Nephron progenitor cell (in vitro differentiated cells): ENCODE results near the gene MACROH2A2.
"Not testable (repeated sequence)": the region's sequence is repeated elsewhere in the genome, so short reads cannot be mapped to it uniquely, and the experiment has no call there.

ENCODE experiments used
- DNase-seq: peaks from one replicate; pipeline ENCODE4 v3.0.0; 2021
- H3K27ac Mint-ChIP-seq: 2 replicates; pipeline ENCODE4 v1.8.0; 2021; ENCODE audit warnings: mild to moderate bottlenecking, moderate library complexity, mixed read lengths
- H3K27me3 Mint-ChIP-seq: 2 replicates; pipeline ENCODE4 v1.8.0; 2021; ENCODE audit warnings: mild to moderate bottlenecking, low read depth, mixed read lengths; ENCODE audit not compliant: poor library complexity
- H3K36me3 Mint-ChIP-seq: 2 replicates; pipeline ENCODE4 v1.8.0; 2021; ENCODE audit warnings: low read depth, mixed read lengths
- H3K4me1 Mint-ChIP-seq: 2 replicates; pipeline ENCODE4 v1.8.0; 2021; ENCODE audit warnings: mixed read lengths
- H3K4me3 Mint-ChIP-seq: 2 replicates; pipeline ENCODE4 v1.8.0; 2021; ENCODE audit warnings: mild to moderate bottlenecking, moderate library complexity, mixed read lengths
- H3K9me3 Mint-ChIP-seq: 2 replicates; pipeline ENCODE4 v1.8.0; 2021; ENCODE audit warnings: mild to moderate bottlenecking, moderate library complexity, mixed read lengths
- TF ChIP-seq, protein P1 (sequence below): fragments of 200-600 bp; sonication (generic); IDR thresholded peaks from 2 replicates; pipeline ENCODE4 v1.5.0; 2021; ENCODE audit warnings: antibody characterized with exemption

The MACROH2A2 gene

DNA sequence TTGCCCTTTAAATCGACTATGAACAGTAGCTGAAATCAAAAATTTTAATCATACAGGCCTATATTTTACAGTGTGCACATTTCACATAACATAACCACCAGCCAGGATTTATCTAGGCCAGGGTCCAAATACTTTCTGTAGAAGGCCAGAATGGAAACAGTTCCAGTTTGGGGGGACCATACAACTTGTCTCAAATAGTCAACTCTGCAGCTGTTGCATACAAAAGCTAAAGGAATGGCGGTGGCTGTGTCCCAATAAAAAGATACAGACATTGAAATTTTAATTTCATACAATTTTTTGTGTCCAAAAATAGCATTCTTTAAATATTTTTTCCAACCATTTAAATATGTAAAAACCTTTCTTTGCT is 94.6 kb downstream of the MACROH2A2 start:
- Mint-ChIP-seq H3K27me3 (peaks cover 10% of the 10 kb centered on the region), H3K4me3 (peak overlapping the region; percentile 78), H3K27ac (peak overlapping the region; percentile 94), H3K36me3 (peaks cover 21% of the 10 kb centered on the region), H3K4me1 (peaks cover 17% of the 10 kb centered on the region), H3K9me3 (no peaks in the 10 kb centered on the region)
- TF ChIP-seq, protein P1, sequence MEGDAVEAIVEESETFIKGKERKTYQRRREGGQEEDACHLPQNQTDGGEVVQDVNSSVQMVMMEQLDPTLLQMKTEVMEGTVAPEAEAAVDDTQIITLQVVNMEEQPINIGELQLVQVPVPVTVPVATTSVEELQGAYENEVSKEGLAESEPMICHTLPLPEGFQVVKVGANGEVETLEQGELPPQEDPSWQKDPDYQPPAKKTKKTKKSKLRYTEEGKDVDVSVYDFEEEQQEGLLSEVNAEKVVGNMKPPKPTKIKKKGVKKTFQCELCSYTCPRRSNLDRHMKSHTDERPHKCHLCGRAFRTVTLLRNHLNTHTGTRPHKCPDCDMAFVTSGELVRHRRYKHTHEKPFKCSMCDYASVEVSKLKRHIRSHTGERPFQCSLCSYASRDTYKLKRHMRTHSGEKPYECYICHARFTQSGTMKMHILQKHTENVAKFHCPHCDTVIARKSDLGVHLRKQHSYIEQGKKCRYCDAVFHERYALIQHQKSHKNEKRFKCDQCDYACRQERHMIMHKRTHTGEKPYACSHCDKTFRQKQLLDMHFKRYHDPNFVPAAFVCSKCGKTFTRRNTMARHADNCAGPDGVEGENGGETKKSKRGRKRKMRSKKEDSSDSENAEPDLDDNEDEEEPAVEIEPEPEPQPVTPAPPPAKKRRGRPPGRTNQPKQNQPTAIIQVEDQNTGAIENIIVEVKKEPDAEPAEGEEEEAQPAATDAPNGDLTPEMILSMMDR: no peak
- no peak for DNase-seq

GRCh38 chr10:70148516-70148915 is 95.9 kb downstream of the MACROH2A2 start:
- no peaks in the 10 kb centered on the region for H3K9me3 Mint-ChIP-seq
- peaks cover 32% of the 10 kb centered on the region for H3K36me3 Mint-ChIP-seq
- no peak overlapping the region for H3K27ac Mint-ChIP-seq
- peaks cover 17% of the 10 kb centered on the region for H3K4me1 Mint-ChIP-seq
- H3K27me3 Mint-ChIP-seq: peaks cover 10% of the 10 kb centered on the region
- no peak overlapping the region for H3K4me3 Mint-ChIP-seq
- TF ChIP-seq, protein P1: no peak
- DNase-seq: no peak

DNA sequence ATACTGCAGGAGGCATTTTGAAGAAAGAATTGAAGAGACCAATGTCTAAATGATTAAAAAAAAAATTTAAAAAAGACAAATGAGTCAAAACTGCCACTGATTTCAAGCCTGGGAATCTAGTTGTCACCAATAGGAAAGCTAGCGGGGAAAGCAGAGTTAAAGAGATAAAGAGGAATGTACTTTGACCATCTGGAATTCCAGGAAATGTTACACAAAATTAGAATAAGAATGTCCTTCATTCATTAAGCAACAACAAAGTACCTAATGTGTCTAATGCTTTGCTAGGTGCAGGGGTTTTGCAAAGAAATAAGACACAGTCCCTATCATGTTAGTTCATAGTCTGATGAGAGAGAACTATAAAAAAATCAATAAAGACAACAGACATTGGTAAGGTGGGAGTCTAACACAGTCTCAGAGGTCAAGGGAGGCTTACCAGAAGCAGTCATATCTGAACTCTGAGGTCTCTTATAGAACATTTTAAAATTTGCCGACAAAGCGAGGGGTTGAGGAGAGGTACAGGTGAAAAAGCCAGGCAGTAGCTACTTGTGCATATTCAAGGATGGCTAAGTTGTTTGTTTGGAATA is 102.7 kb downstream of the MACROH2A2 start:
- no peaks in the 10 kb centered on the region for H3K9me3 Mint-ChIP-seq
- H3K4me3 Mint-ChIP-seq: no peak overlapping the region
- no peak overlapping the region for H3K27ac Mint-ChIP-seq

DNA sequence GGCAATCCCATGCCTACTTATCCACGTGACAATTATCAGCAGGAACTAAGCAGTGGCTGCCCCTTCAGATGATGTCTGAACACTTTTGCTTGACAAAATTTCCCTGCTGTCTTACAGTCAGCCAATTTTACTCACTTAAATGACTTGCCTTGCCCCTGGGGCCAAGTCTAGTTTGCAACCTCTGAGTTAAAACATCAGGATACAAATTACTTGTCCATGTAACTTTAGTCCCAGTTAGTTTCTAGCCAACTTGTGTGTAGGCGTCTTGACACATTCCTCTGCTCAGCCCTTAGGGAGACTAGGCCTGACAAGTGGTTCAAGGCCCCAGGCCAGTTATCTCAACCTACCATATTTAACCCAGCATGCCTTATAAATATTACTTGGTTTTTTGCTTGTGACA is 105.5 kb downstream of the MACROH2A2 start:
- no peak for DNase-seq
- Mint-ChIP-seq H3K27me3 (no peaks in the 10 kb centered on the region), H3K9me3 (no peaks in the 10 kb centered on the region), H3K4me1 (peaks cover 13% of the 10 kb centered on the region), H3K27ac (no peak overlapping the region), H3K4me3 (no peak overlapping the region), H3K36me3 (peaks cover 68% of the 10 kb centered on the region)
- TF ChIP-seq, protein P1: no peak

More for the DNA sequence above, 102.7 kb downstream of the MACROH2A2 start:
- H3K36me3 Mint-ChIP-seq: peaks cover 72% of the 10 kb centered on the region
- DNase-seq: no peak
- H3K4me1 Mint-ChIP-seq: no peaks in the 10 kb centered on the region
- H3K27me3 Mint-ChIP-seq: no peaks in the 10 kb centered on the region
- TF ChIP-seq, protein P1: no peak

DNA sequence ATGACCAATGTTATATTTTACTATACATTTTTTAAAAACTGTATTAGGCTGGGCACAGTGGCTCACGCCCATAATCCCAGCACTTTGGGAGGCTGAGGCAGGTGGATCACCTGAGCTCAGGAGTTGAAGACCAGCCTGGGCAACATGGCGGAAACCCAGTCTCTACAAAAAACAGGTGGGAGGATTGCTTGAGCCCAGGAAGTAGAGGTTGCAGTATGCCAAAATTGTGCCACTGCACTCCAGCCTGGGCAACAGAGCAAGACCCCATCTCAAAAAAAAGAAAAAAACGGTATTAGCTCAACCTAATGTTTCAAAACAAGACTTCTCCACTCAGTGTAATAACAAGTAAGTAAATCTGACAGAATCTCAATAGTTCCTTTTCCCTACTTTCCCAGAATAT is 106.7 kb downstream of the MACROH2A2 start:
- H3K27ac Mint-ChIP-seq, H3K27me3 Mint-ChIP-seq, H3K4me3 Mint-ChIP-seq, H3K9me3 Mint-ChIP-seq, DNase-seq: not testable (repeated sequence)
- Mint-ChIP-seq H3K36me3 (peaks cover 65% of the 10 kb centered on the region), H3K4me1 (peaks cover 18% of the 10 kb centered on the region)

DNA sequence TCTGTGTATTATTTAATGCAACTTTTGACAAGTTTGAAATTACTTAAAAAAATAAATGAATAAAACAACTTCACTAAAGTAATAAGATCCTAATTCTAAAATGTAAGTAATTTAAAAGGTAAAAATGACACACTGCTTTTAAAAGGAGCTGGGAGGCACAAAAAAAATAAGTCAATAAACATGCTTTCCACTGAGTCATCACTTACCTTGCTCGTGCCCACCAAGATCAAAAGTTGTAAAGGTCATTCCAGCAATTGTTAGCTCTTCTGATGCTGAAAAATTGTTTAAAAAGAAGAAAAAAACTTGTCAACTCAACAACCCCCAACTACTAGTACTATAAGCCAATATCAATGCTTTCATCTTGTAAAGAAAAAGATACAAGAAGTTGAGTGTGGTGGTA is 108.2 kb downstream of the MACROH2A2 start:
- no peak overlapping the region for H3K4me3 Mint-ChIP-seq
- TF ChIP-seq, protein P1: no peak
- H3K4me1 Mint-ChIP-seq: peaks cover 18% of the 10 kb centered on the region
- H3K36me3 Mint-ChIP-seq: peaks cover 61% of the 10 kb centered on the region
- H3K27ac Mint-ChIP-seq: no peak overlapping the region
- no peaks in the 10 kb centered on the region for H3K9me3 Mint-ChIP-seq
- H3K27me3 Mint-ChIP-seq: no peaks in the 10 kb centered on the region
- no peak for DNase-seq
